Measurements from ENCODE around the gene HOXD8. TPM values are rescaled to one million over a fixed set of nuclear protein-coding genes. Genes with fewer than 3 reads are reported as not detected.

Gene HOXD8
- total and polyA plus RNA-seq, 10 of the 15 experiments (the other 5 are each of a cell fraction or from before 2014, with no cell fraction given) = not detected

GRCh38 chr2:176093145-176093897 lies 36.2 kb upstream of the HOXD8 start:
- ChIA-PET POLR2A (no interaction called here), CTCF (interaction anchor here (1.3 kb wide), 1 partner anchor 403 kb away, joined by 5 read pairs; no protein-coding TSS in a partner anchor), SMC1A (ENCODE audit: uncharacterized antibody, unreplicated experiment) (no interaction called here), RAD21 (ENCODE audit: unreplicated experiment) (no interaction called here)
- no TSS peak for BruUV-seq (replicated peaks)
- no peak overlapping the region for H3K9ac ChIP-seq (ENCODE audit: control insufficient read depth, insufficient read depth, low read length)
- no peak for DNase-seq (ENCODE audit: low read depth, low spot score)
- H3K4me3 ChIP-seq = no peak overlapping the region
- intact Hi-C loops (cut with micrococcal nuclease; ENCODE audit: unreplicated experiment) (no loop called here), in situ Hi-C loops (cut with MboI) (no loop called here)
- no peak for ATAC-seq
- H3K27me3 ChIP-seq (replicated peaks in 1 of 2; ENCODE audit: control insufficient read depth in 2 of 2, insufficient read depth in 2 of 2, low read length in 1 of 2) = peaks cover 13 to 34% of the 10 kb centered on the region in 2 experiments
- no peaks in the 10 kb centered on the region for H4K20me1 ChIP-seq (ENCODE audit: control insufficient read depth, insufficient read depth)
- TF ChIP-seq HDAC6 (IDR thresholded peaks at IDR 0.05; ENCODE audit: unreplicated experiment) (no peak), EED (IDR thresholded peaks at IDR 0.05; ENCODE audit: low read depth) (no peak), MTA2 (IDR thresholded peaks at IDR 0.05; ENCODE audit: low read depth) (no peak), YBX1 (IDR thresholded peaks at IDR 0.05) (no peak), MEF2B (IDR thresholded peaks at IDR 0.05; ENCODE audit: partially characterized antibody, poor library complexity, severe bottlenecking) (no peak), ZNF687 (IDR thresholded peaks at IDR 0.05) (no peak), STAT1 (conservative IDR thresholded peaks at IDR 0.05) (no peak), ATF2 (IDR thresholded peaks at IDR 0.05; ENCODE audit: low read length) (no peak), GABPA (IDR thresholded peaks at IDR 0.05; ENCODE audit: low read depth) (no peak), FOXM1 (IDR thresholded peaks at IDR 0.05; ENCODE audit: low read depth, low read length) (no peak), MTA3 (IDR thresholded peaks at IDR 0.05; ENCODE audit: borderline replicate concordance, low read length) (no peak), BHLHE40 (IDR thresholded peaks at IDR 0.05; ENCODE audit: borderline replicate concordance in 1 of 2, low read depth in 2 of 2, low read length in 1 of 2) (no peak), SKIL (IDR thresholded peaks at IDR 0.05; ENCODE audit: low read depth, poor library complexity, severe bottlenecking) (no peak), ZNF207 (IDR thresholded peaks at IDR 0.05; ENCODE audit: borderline replicate concordance) (no peak), RELB (IDR thresholded peaks at IDR 0.05; ENCODE audit: low read depth) (no peak)
- H3K27ac ChIP-seq (ENCODE audit: control insufficient read depth, insufficient read depth) = no peak overlapping the region
- 31% methylated on average over 46 of the region's 53 CpGs for WGBS (ENCODE audit: insufficient coverage, insufficient replicate concordance, low lambda C conversion rate, missing lambda C conversion rate)
- H3K4me1 ChIP-seq (ENCODE audit: control insufficient read depth, insufficient read depth, low read length) = peaks cover 3% of the 10 kb centered on the region; the same call in 1 of the 2 replicates
- no peak overlapping the region for H2AFZ ChIP-seq (ENCODE audit: control insufficient read depth, low read depth, low read length)
- no peaks in the 10 kb centered on the region for H3K36me3 ChIP-seq (ENCODE audit: control insufficient read depth in 2 of 2, insufficient read depth in 2 of 2, low read length in 1 of 2)
- no peak overlapping the region for H3K4me2 ChIP-seq (ENCODE audit: control insufficient read depth, insufficient read depth)
- no peaks in the 10 kb centered on the region for H3K79me2 ChIP-seq (ENCODE audit: control insufficient read depth, insufficient read depth, low read length)
- no peak for FAIRE-seq
- no peaks in the 10 kb centered on the region for H3K9me3 ChIP-seq (replicated peaks; ENCODE audit: control insufficient read depth, insufficient read depth, low read length)
